WTC11 (cell line): ENCODE measurements around the gene EPB41L4B. TPM values are rescaled to one million over a fixed set of nuclear protein-coding genes. Genes with fewer than 3 reads are reported as not detected.

Experiments
- ATAC-seq: fragments of 200-7000 bp; cut with Tn5 transposase; 2 replicates; pipeline ENCODE4 v1.10.0; 2021; ENCODE audit warnings: mild to moderate bottlenecking, moderate library complexity
- CTCF ChIA-PET: fragments of 300-600 bp; sonication (Branson Sonifier 250); formaldehyde crosslinking; loops from one replicate; lab custom pipeline; 2021; ENCODE audit warnings: antibody characterized with exemption; lab: Charles Lee
- POLR2A ChIA-PET: fragments of 350-600 bp; sonication (Branson Sonifier 250); formaldehyde crosslinking; loops from one replicate; lab custom pipeline; 2021; ENCODE audit warnings: antibody characterized with exemption; lab: Charles Lee
- DNase-seq: peaks from one replicate; pipeline ENCODE4 v3.0.0; 2021; ENCODE audit warnings: low spot score
- H3K27ac Mint-ChIP-seq: 2 replicates; pipeline ENCODE4 v1.8.0; 2021; ENCODE audit warnings: mixed read lengths
- H3K27me3 Mint-ChIP-seq: 2 replicates; pipeline ENCODE4 v1.8.0; 2021; ENCODE audit warnings: low read depth, mild to moderate bottlenecking, moderate library complexity, mixed read lengths
- H3K36me3 Mint-ChIP-seq: 2 replicates; pipeline ENCODE4 v1.8.0; 2021; ENCODE audit warnings: mixed read lengths
- H3K4me1 Mint-ChIP-seq: 2 replicates; pipeline ENCODE4 v1.8.0; 2022; ENCODE audit warnings: mixed read lengths
- H3K4me3 Mint-ChIP-seq: 2 replicates; pipeline ENCODE4 v1.8.0; 2021; ENCODE audit warnings: mild to moderate bottlenecking, moderate library complexity, mixed read lengths
- H3K9me3 Mint-ChIP-seq: 2 replicates; pipeline ENCODE4 v1.8.0; 2021; ENCODE audit warnings: mixed read lengths
- ESRRA ChIP-seq: sonication (generic); formaldehyde crosslinking; IDR thresholded peaks from 2 replicates; pipeline ENCODE4 v1.8.1; 2022; ENCODE audit warnings: mild to moderate bottlenecking, missing genetic modification reagents, borderline replicate concordance
- FOXK1 ChIP-seq: sonication (generic); formaldehyde crosslinking; IDR thresholded peaks from 2 replicates; pipeline ENCODE4 v1.8.0; 2022; ENCODE audit warnings: mild to moderate bottlenecking, moderate library complexity, missing genetic modification reagents
- HMGA2 ChIP-seq: fragments of 250-450 bp; sonication (Bioruptor Pico); IDR thresholded peaks from 2 replicates; pipeline ENCODE4 v1.4.0; 2021; ENCODE audit warnings: mild to moderate bottlenecking, moderate library complexity
- IRF2 ChIP-seq: sonication (generic); formaldehyde crosslinking; IDR thresholded peaks from 2 replicates; pipeline ENCODE4 v1.8.0; 2022; ENCODE audit warnings: low read depth, missing genetic modification reagents, borderline replicate concordance
- MAX ChIP-seq: sonication (generic); formaldehyde crosslinking; IDR thresholded peaks from 2 replicates; pipeline ENCODE4 v1.8.0; 2022; ENCODE audit warnings: mild to moderate bottlenecking, missing genetic modification reagents
- NR3C1 ChIP-seq: sonication (generic); formaldehyde crosslinking; conservative IDR thresholded peaks from 2 replicates; pipeline ENCODE4 v1.8.1; 2023; ENCODE audit warnings: low read depth, mild to moderate bottlenecking, missing genetic modification reagents
- PRRX2 ChIP-seq: fragments of 250-450 bp; sonication (Bioruptor Pico); IDR thresholded peaks from 2 replicates; pipeline ENCODE4 v1.8.0; 2021; ENCODE audit warnings: mild to moderate bottlenecking
- RELA ChIP-seq: sonication (generic); formaldehyde crosslinking; IDR thresholded peaks from 2 replicates; pipeline ENCODE4 v1.8.1; 2022; ENCODE audit warnings: missing genetic modification reagents, mild to moderate bottlenecking, borderline replicate concordance
- RORB ChIP-seq: fragments of 250-450 bp; sonication (Bioruptor Pico); IDR thresholded peaks from 2 replicates; pipeline ENCODE4 v1.9.0; 2021; ENCODE audit warnings: mild to moderate bottlenecking
- SMAD3 ChIP-seq: sonication (generic); formaldehyde crosslinking; IDR thresholded peaks from 2 replicates; pipeline ENCODE4 v1.8.0; 2022; ENCODE audit warnings: missing genetic modification reagents, mild to moderate bottlenecking, borderline replicate concordance
- TCF7 ChIP-seq: sonication (generic); formaldehyde crosslinking; IDR thresholded peaks from 2 replicates; pipeline ENCODE4 v1.8.0; 2022; ENCODE audit warnings: mild to moderate bottlenecking, low read depth, missing genetic modification reagents, moderate library complexity
- TP53 ChIP-seq: sonication (generic); formaldehyde crosslinking; IDR thresholded peaks from 2 replicates; pipeline ENCODE4 v1.8.1; 2023; ENCODE audit warnings: mild to moderate bottlenecking, missing genetic modification reagents
- ZNF219 ChIP-seq: sonication (generic); formaldehyde crosslinking; IDR thresholded peaks from 2 replicates; pipeline ENCODE4 v1.8.0; 2023; ENCODE audit warnings: missing genetic modification reagents, mild to moderate bottlenecking, borderline replicate concordance
- ZNF281 ChIP-seq: sonication (generic); formaldehyde crosslinking; IDR thresholded peaks from 2 replicates; pipeline ENCODE4 v1.8.0; 2023; ENCODE audit warnings: mild to moderate bottlenecking, missing genetic modification reagents
- ZNF396 ChIP-seq: fragments of 250-450 bp; sonication (Bioruptor Pico); IDR thresholded peaks from 2 replicates; pipeline ENCODE4 v1.8.0; 2021; ENCODE audit warnings: mild to moderate bottlenecking, moderate library complexity, borderline replicate concordance
- ZSCAN18 ChIP-seq: fragments of 250-450 bp; sonication (Bioruptor Pico); IDR thresholded peaks from 2 replicates; pipeline ENCODE4 v2.1.2; 2022; ENCODE audit warnings: mild to moderate bottlenecking, moderate library complexity
- total RNA-seq: library from RNA; stranded (reverse); gene quantifications from 3 replicates; pipeline ENCODE4 v1.2.3, GENCODE V29; 2021
- TF ChIP-seq, protein P1 (sequence below): sonication (generic); formaldehyde crosslinking; IDR thresholded peaks from 2 replicates; pipeline ENCODE4 v1.8.1; 2022; ENCODE audit warnings: low read depth, missing genetic modification reagents, borderline replicate concordance
- TF ChIP-seq, protein P2 (sequence below): fragments of 200-600 bp; IDR thresholded peaks from 2 replicates; pipeline ENCODE4 v1.8.0; 2022; ENCODE audit warnings: antibody characterized with exemption
- TF ChIP-seq, protein P3 (sequence below): sonication (generic); formaldehyde crosslinking; IDR thresholded peaks from 2 replicates; pipeline ENCODE4 v1.8.0; 2022; ENCODE audit warnings: mild to moderate bottlenecking, missing genetic modification reagents
- TF ChIP-seq, protein P4 (sequence below): sonication (generic); formaldehyde crosslinking; IDR thresholded peaks from 2 replicates; pipeline ENCODE4 v1.8.0; 2023; ENCODE audit warnings: missing genetic modification reagents

EPB41L4B gene
- total RNA-seq, 1 experiment from 2014 or later = 20.0 TPM

DNA sequence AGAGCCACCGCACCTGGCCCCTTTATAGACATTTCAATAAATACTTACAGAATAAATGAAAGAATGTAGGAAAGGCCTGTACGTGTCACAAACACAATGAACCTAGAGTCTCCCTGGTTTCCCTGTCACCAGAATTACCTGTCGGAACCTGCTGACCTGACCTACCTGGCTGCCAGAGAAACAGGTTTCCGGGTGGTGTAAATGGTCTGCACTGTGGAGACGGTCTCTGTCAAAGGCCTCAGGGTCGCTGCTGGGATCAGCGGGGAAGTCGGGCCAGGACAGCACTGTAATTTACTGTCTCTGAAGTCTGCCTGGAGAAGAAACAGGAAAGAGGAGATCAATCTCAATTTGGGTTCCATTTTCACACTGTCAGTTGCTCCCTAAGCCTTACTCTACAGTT is 144.5 kb downstream of the EPB41L4B start:
- H3K4me3 Mint-ChIP-seq = no peak overlapping the region
- H3K9me3 Mint-ChIP-seq = no peaks in the 10 kb centered on the region
- ChIA-PET CTCF (no interaction called here), POLR2A (no interaction called here)
- no peaks in the 10 kb centered on the region for H3K27me3 Mint-ChIP-seq
- no peaks in the 10 kb centered on the region for H3K4me1 Mint-ChIP-seq
- TF ChIP-seq TP53 (no peak), FOXK1 (CRISPR knock-in tag) (no peak), RORB (CRISPR knock-in tag) (no peak)
- TF ChIP-seq, protein P1, sequence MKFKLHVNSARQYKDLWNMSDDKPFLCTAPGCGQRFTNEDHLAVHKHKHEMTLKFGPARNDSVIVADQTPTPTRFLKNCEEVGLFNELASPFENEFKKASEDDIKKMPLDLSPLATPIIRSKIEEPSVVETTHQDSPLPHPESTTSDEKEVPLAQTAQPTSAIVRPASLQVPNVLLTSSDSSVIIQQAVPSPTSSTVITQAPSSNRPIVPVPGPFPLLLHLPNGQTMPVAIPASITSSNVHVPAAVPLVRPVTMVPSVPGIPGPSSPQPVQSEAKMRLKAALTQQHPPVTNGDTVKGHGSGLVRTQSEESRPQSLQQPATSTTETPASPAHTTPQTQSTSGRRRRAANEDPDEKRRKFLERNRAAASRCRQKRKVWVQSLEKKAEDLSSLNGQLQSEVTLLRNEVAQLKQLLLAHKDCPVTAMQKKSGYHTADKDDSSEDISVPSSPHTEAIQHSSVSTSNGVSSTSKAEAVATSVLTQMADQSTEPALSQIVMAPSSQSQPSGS (CRISPR knock-in tag) = no peak
- ATAC-seq = no peak
- no peak overlapping the region for H3K27ac Mint-ChIP-seq
- H3K36me3 Mint-ChIP-seq = no peaks in the 10 kb centered on the region
- no peak for DNase-seq

DNA sequence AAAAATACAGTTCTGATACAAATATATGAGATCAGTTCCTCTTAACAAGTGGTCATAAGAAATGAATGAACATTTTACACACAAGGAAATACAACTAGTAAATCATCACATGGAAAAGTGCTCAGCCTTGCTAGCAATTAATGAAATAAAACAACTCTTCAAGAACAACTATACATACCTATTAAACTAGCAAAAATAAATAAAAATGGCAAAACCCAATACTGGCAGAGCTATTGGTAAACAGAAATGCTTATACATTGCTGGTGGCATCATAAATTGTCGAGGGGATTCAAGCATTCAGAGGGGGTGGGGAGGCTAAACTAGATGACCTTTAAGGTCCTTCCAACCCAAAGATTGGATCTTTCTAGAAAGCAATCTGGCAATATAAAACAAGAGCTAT is 147.9 kb downstream of the EPB41L4B start:
- Mint-ChIP-seq H3K36me3 (no peaks in the 10 kb centered on the region), H3K4me1 (no peaks in the 10 kb centered on the region), H3K4me3 (no peak overlapping the region), H3K9me3 (no peaks in the 10 kb centered on the region), H3K27me3 (peaks cover 13% of the 10 kb centered on the region), H3K27ac (no peak overlapping the region)
- ChIA-PET POLR2A (interaction anchor here (0.8 kb wide), 1 partner anchor 8 kb away, joined by 4 read pairs; no protein-coding TSS in a partner anchor), CTCF (interaction anchor here (3.2 kb wide), 1 partner anchor 11 kb away, joined by 19 read pairs; no protein-coding TSS in a partner anchor)
- TF ChIP-seq MAX (CRISPR knock-in tag) (no peak), RELA (CRISPR knock-in tag) (no peak), ZNF396 (CRISPR knock-in tag) (no peak), RORB (CRISPR knock-in tag) (no peak), TCF7 (no peak), IRF2 (CRISPR knock-in tag) (no peak), ESRRA (no peak), ZNF281 (CRISPR knock-in tag) (no peak), ZSCAN18 (CRISPR knock-in tag) (no peak), NR3C1 (no peak)
- no peak for DNase-seq
- no peak for ATAC-seq

DNA sequence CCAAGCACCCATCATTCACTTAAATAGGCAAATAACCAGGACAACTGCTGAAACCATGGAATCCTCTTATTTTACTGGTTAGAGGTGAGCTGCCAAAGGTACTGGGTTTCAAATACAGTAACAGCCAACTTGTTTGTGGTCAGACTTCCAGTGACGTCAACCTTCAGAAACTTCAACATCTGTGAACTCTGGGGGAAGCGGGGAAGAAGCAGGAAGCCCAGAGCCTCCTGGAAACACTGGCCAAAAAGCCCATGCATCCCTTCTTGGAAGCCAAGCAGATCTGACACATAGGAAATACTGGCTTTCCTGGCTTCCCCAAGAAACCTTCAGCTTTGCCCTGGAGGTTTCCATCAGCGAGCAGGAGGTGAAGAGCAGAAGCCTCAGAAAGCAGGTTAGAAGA is 148.9 kb downstream of the EPB41L4B start:
- Mint-ChIP-seq H3K9me3 (no peaks in the 10 kb centered on the region), H3K4me3 (no peak overlapping the region), H3K27me3 (peaks cover 22% of the 10 kb centered on the region), H3K4me1 (peaks cover 3% of the 10 kb centered on the region; the same call in 1 of the 2 replicates), H3K36me3 (no peaks in the 10 kb centered on the region), H3K27ac (no peak overlapping the region)
- ChIA-PET CTCF (interaction anchor here (3.2 kb wide), 1 partner anchor 12 kb away, joined by 19 read pairs; no protein-coding TSS in a partner anchor), POLR2A (no interaction called here)
- no peak for DNase-seq
- no peak for ATAC-seq
- TF ChIP-seq PRRX2 (CRISPR knock-in tag) (no peak), HMGA2 (no peak), ZNF219 (CRISPR knock-in tag) (no peak), ESRRA (no peak), SMAD3 (CRISPR knock-in tag) (no peak)
- TF ChIP-seq, protein P2, sequence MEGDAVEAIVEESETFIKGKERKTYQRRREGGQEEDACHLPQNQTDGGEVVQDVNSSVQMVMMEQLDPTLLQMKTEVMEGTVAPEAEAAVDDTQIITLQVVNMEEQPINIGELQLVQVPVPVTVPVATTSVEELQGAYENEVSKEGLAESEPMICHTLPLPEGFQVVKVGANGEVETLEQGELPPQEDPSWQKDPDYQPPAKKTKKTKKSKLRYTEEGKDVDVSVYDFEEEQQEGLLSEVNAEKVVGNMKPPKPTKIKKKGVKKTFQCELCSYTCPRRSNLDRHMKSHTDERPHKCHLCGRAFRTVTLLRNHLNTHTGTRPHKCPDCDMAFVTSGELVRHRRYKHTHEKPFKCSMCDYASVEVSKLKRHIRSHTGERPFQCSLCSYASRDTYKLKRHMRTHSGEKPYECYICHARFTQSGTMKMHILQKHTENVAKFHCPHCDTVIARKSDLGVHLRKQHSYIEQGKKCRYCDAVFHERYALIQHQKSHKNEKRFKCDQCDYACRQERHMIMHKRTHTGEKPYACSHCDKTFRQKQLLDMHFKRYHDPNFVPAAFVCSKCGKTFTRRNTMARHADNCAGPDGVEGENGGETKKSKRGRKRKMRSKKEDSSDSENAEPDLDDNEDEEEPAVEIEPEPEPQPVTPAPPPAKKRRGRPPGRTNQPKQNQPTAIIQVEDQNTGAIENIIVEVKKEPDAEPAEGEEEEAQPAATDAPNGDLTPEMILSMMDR = no peak
- TF ChIP-seq, protein P3, sequence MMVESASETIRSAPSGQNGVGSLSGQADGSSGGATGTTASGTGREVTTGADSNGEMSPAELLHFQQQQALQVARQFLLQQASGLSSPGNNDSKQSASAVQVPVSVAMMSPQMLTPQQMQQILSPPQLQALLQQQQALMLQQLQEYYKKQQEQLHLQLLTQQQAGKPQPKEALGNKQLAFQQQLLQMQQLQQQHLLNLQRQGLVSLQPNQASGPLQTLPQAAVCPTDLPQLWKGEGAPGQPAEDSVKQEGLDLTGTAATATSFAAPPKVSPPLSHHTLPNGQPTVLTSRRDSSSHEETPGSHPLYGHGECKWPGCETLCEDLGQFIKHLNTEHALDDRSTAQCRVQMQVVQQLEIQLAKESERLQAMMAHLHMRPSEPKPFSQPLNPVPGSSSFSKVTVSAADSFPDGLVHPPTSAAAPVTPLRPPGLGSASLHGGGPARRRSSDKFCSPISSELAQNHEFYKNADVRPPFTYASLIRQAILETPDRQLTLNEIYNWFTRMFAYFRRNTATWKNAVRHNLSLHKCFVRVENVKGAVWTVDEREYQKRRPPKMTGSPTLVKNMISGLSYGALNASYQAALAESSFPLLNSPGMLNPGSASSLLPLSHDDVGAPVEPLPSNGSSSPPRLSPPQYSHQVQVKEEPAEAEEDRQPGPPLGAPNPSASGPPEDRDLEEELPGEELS (CRISPR knock-in tag) = no peak
- TF ChIP-seq, protein P4, sequence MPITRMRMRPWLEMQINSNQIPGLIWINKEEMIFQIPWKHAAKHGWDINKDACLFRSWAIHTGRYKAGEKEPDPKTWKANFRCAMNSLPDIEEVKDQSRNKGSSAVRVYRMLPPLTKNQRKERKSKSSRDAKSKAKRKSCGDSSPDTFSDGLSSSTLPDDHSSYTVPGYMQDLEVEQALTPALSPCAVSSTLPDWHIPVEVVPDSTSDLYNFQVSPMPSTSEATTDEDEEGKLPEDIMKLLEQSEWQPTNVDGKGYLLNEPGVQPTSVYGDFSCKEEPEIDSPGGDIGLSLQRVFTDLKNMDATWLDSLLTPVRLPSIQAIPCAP (CRISPR knock-in tag) = no peak
